Mesodermal cell (in vitro differentiated cells): Measurements from ENCODE around the gene SARS2.
"Not testable (repeated sequence)": the region's sequence is repeated elsewhere in the genome, so short reads cannot be mapped to it uniquely, and the experiment has no call there.

Source experiments
- H3K27ac ChIP-seq: 2 replicates; pipeline ENCODE4 v1.7.0; 2013; ENCODE audit warnings: mild to moderate bottlenecking, low read depth, low read length, moderate library complexity; ENCODE audit not compliant: severe bottlenecking
- H3K36me3 ChIP-seq: 2 replicates; pipeline ENCODE4 v1.7.1; 2013; ENCODE audit warnings: mild to moderate bottlenecking, low read length, moderate library complexity; ENCODE audit not compliant: control insufficient read depth, insufficient read depth
- H3K4me1 ChIP-seq: one replicate; pipeline ENCODE4 v1.7.1; 2013; ENCODE audit warnings: mild to moderate bottlenecking, low read length; ENCODE audit not compliant: insufficient read depth, control insufficient read depth, poor library complexity, severe bottlenecking
- H3K4me3 ChIP-seq: 2 replicates; pipeline ENCODE4 v1.7.0; 2013; ENCODE audit warnings: low read length, control low read depth, mild to moderate bottlenecking; ENCODE audit not compliant: insufficient read depth, poor library complexity, severe bottlenecking; ENCODE audit errors: extremely low read depth
- H3K9me3 ChIP-seq: 2 replicates; pipeline ENCODE4 v1.7.1; 2013; ENCODE audit warnings: mild to moderate bottlenecking, low read length, moderate library complexity; ENCODE audit not compliant: control insufficient read depth
- WGBS, 2 experiments: methylation state at CpG; one replicate each; pipeline ENCODE4 v1.1.5; 2013; ENCODE audit warnings: missing lambda C conversion rate in 2 of 2; ENCODE audit not compliant: insufficient coverage in 2 of 2; 5-methylcytosine and 5-hydroxymethylcytosine counted together

The SARS2 gene

DNA sequence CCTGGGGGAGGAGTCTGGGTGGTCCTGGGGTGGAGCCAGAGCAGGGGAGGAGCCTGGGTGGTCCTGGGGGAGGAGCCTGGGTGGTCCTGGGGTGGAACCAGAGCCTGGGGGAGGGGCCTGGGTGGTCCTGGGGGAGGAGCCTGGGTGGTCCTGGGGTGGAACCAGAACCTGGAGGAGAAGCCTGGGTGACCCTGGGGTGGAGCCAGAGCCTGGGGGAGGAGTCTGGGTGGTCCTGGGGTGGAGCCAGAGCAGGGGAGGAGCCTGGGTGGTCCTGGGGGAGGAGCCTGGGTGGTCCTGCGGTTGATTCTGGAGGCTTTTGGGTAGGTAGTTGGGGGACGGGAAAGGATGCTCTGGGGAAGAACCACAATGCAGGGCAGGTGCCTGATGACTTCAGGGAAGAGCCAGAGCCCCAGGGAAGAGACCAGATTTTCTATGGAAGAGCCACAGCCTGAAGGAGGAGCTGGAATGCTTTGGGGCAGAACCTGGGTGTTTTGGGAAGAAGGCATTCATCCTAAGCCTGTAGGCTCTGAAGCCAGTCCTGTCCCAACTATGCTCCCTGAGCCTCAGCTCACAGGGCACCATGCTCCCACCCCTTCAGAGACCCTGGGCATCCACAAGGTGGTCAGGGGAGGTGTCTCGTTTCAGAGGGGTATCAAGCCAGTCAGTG lies 15.1 kb upstream of the SARS2 start:
- WGBS, 2 experiments: 96 to 100% methylated on average over 1 to 2 of the region's 3 CpGs
- no peaks in the 10 kb centered on the region for H3K9me3 ChIP-seq
- H3K27ac ChIP-seq: no peak overlapping the region
- no peaks in the 10 kb centered on the region for H3K4me1 ChIP-seq
- no peak overlapping the region for H3K4me3 ChIP-seq
- H3K36me3 ChIP-seq: peaks cover 40% of the 10 kb centered on the region

DNA sequence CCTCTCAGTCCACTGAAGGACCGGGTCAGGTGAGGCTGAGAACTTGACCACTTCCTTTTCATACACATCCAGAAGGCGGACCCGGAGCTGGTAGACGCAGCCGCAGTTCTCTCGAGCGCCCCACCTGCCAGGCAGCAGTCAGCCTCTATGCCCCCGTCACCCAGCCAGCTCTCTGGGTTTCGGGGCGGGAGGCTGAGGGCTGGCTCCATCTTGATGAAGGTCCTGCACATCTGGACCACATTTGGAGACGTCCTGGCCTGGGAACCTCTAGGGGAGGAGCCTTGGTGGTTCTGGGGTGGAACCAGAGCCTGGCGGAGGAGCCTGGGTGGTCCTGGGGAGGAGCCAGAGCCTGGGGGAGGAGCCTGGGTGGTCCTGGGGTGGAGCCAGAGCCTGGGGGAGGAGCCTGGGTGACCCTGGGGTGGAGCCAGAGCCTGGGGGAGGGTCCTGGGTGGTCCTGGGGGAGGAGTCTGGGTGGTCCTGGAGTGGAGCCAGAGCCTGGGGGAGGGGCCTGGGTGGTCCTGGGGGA lies 14.5 kb upstream of the SARS2 start:
- WGBS, 2 experiments: 96 to 97% methylated on average over 11 of the region's 12 CpGs
- Histone ChIP-seq H3K4me3 (no peak overlapping the region), H3K9me3 (no peaks in the 10 kb centered on the region), H3K4me1 (no peaks in the 10 kb centered on the region), H3K27ac (no peak overlapping the region), H3K36me3 (peaks cover 40% of the 10 kb centered on the region)

- H3K36me3 ChIP-seq: peaks cover 31% of the 10 kb centered on the region
- H3K4me3 ChIP-seq: no peak overlapping the region
- H3K27ac ChIP-seq: no peak overlapping the region
- H3K4me1 ChIP-seq: peaks cover 3% of the 10 kb centered on the region
- 94 to 96% methylated on average over 16 to 19 of the region's 20 CpGs for WGBS, 2 experiments
- H3K9me3 ChIP-seq: no peaks in the 10 kb centered on the region
Observed at GRCh38 chr19:38942471-38943181, 12.1 kb upstream of the SARS2 start.

- 88% methylated on average over 2 of the region's 2 CpGs; no CpG with 5 or more reads in 1 of the 2 experiments for WGBS, 2 experiments
- H3K36me3 ChIP-seq: peaks cover 26% of the 10 kb centered on the region
- no peak overlapping the region for H3K27ac ChIP-seq
- no peak overlapping the region for H3K4me3 ChIP-seq
- no peaks in the 10 kb centered on the region for H3K9me3 ChIP-seq
- H3K4me1 ChIP-seq: peaks cover 3% of the 10 kb centered on the region
Observed at GRCh38 chr19:38941979-38942378, 11.4 kb upstream of the SARS2 start.

DNA sequence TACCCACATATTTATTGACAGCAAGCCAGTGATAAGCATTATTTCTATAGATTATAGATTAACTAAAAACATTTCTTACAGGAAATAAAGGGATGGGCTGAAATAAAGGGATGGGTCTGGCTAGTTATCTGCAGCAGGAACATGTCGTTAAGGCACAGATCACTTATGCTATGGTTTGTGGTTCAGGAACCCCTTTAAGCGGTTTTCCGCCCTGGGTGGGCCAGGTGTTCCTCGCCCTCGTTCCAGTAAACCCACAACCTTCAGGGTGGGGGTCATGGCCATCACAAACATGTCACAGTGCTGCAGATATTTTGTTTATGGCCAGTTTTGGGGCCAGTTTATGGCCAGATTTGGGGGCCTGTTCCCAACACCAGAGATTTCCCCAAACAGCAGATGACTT lies 10.9 kb upstream of the SARS2 start:
- not testable (repeated sequence) for H3K4me3 ChIP-seq, H3K4me1 ChIP-seq, H3K27ac ChIP-seq, H3K9me3 ChIP-seq
- WGBS, 2 experiments: 95 to 100% methylated on average over 5 of the region's 5 CpGs
- H3K36me3 ChIP-seq: peaks cover 21% of the 10 kb centered on the region

DNA sequence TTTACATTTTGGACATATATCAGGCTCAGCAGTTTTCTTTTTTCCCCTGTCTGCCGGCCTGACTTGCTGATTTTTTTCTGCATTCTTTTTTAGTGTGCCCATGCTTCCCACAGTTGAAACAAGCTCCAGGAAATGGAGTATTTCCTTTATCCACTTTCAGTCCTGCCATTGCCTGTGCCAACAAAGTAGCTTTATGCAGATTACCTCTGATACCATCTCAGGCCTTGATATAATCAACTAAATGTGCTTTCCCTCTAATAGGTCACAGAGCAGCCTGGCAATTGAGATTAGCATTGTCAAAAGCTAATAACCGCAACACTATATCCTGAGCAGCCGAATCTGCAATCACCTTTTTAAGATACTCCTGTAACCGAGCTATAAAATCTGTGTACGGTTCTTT lies 9.4 kb upstream of the SARS2 start:
- Histone ChIP-seq H3K36me3 (peaks cover 9% of the 10 kb centered on the region), H3K4me1 (peaks cover 3% of the 10 kb centered on the region), H3K27ac (no peak overlapping the region), H3K9me3 (peaks cover 3% of the 10 kb centered on the region), H3K4me3 (no peak overlapping the region)
- WGBS, 2 experiments: 86 to 92% methylated on average over 5 of the region's 5 CpGs

DNA sequence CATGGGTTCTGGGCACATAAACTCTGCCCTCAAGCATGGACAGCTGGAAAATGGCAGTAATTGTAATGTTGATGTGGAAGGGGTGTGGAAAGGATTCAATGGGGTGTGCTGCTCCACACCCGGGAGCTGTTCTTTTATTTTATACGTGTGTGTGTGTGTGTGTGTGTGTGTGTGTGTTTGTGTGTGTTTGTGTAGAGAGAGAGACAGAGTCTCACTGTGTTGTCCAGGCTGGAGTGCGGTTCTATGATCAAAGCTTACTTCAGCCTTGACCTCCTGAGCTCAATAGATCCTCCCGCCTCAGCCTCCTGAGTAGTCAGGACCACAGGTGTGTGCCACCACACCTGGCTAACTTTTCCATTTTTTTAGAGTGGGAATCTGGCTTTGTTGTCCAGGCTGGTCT lies 3.0 kb upstream of the SARS2 start:
- Histone ChIP-seq H3K4me3 (no peak overlapping the region), H3K9me3 (peaks cover 11% of the 10 kb centered on the region), H3K27ac (no peak overlapping the region), H3K4me1 (peaks cover 4% of the 10 kb centered on the region), H3K36me3 (peaks cover 31% of the 10 kb centered on the region)
- WGBS, 2 experiments: 91% methylated on average over 4 of the region's 4 CpGs; no CpG with 5 or more reads in 1 of the 2 experiments

DNA sequence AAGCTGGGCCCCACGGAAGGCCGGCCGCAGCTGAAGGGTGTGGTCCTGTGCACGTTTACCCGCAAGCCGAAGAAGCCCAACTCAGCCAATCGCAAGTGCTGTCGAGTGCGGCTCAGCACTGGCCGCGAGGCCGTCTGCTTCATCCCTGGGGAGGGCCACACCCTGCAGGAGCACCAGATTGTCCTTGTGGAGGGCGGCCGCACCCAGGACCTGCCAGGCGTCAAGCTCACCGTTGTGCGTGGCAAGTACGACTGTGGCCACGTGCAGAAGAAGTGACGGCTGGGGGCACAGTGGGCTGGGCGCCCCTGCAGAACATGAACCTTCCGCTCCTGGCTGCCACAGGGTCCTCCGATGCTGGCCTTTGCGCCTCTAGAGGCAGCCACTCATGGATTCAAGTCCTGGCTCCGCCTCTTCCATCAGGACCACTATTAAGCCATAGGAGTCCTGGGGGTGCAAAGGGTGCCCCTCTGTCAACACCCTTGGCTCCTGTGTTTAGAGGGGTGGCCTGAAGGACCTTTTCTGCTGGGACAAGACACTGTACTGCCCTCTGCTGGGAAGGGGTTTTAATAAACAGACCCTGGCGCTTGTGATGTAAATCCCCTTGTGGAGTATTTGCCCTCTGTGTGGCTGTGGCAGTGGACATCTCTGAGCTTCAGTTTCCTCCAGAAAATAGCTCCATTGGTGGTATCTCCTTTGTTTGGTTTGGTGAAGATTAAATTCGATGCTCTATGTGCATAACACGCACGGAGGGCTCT lies 2.0 kb upstream of the SARS2 start:
- Histone ChIP-seq H3K9me3 (peaks cover 11% of the 10 kb centered on the region), H3K4me3 (no peak overlapping the region), H3K4me1 (peaks cover 4% of the 10 kb centered on the region), H3K36me3 (peaks cover 34% of the 10 kb centered on the region), H3K27ac (no peak overlapping the region)
- WGBS, 2 experiments: 96 to 97% methylated on average over 28 to 29 of the region's 29 CpGs

DNA sequence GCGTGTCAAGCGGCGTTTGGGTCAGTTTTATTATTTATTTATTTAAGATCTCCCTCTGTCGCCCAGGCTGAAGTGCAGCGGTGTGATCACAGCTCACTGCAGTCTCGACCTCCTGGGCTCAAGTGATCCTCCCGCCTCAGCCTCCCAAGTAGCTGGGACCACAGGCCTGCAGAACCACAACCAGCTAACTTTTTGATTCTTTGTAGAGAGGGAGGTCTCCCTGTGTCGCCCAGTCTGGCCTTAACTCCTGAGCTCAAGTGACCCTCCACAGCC lies 894 bp upstream of the SARS2 start:
- Histone ChIP-seq H3K36me3 (peaks cover 36% of the 10 kb centered on the region), H3K27ac (no peak overlapping the region), H3K4me3 (peak overlapping the region; percentile 91), H3K9me3 (peaks cover 11% of the 10 kb centered on the region), H3K4me1 (peaks cover 4% of the 10 kb centered on the region)
- 52 to 69% methylated on average over 2 to 5 of the region's 8 CpGs for WGBS, 2 experiments

GRCh38 chr19:38930776-38931520 lies 385 bp upstream of the SARS2 start, which contains the start of gene MRPS12:
Gene MRPS12 (plus strand): TSS chr19:38930944. CDS start chr19:38931295, 351 bp downstream.
- 0 to 1% methylated on average over 30 to 33 of the region's 40 CpGs for WGBS, 2 experiments
- peaks cover 4% of the 10 kb centered on the region for H3K4me1 ChIP-seq
- H3K4me3 ChIP-seq: peak within 1 kb of the TSS; percentile 91
- peak within 1 kb of the TSS; percentile 93 for H3K27ac ChIP-seq
- H3K36me3 ChIP-seq: peaks cover 40% of the 10 kb centered on the region
- H3K9me3 ChIP-seq: peaks cover 8% of the 10 kb centered on the region
